ENCODE data around the gene MRPL10. TPM values are rescaled to one million over a fixed set of nuclear protein-coding genes. Genes with fewer than 3 reads are reported as not detected.

Gene MRPL10
- 10 to 100 TPM; 23.1 to 44.2 (median 28.6) TPM for total RNA-seq

GRCh38 chr17:47831003-47831933 lies at the start of gene MRPL10, which contains the start of gene LRRC46:
MRPL10 (minus strand) TSS chr17:47831541; CDS start chr17:47831511, 30 bp downstream.
LRRC46 (plus strand) TSS chr17:47831670; CDS start chr17:47831990, 320 bp downstream.
- DNase-seq (peak; percentile 95 to 96), ATAC-seq (ENCODE audit: low FRiP score in 2 of 2) (peak; percentile 94 to 98)
- H3K4me3 ChIP-seq, result peak within 1 kb of the TSS; percentile 72 to 92 (median 80)
- H3K4me1 ChIP-seq, result peaks cover 30 to 51% (median 36%) of the 10 kb centered on the region in 4 donors
- peak within 1 kb of the TSS; percentile 78 to 85 (median 84) for H3K27ac ChIP-seq
- TF ChIP-seq POLR2AphosphoS5 (IDR thresholded peaks at IDR 0.05), result peak; percentile 98 to 99
- peak in 1 of 6 experiments; percentile 44 for TF ChIP-seq CTCF (IDR thresholded peaks at IDR 0.05)
- peak in 1 of 4 donors; percentile 52 for TF ChIP-seq EP300 (IDR thresholded peaks at IDR 0.05)
- TF ChIP-seq POLR2A (IDR thresholded peaks at IDR 0.05), result peak in 3 of 4 donors; percentile 70 to 92 (median 70)
- peaks cover 8 to 34% (median 24%) of the 10 kb centered on the region in 4 donors for H3K36me3 ChIP-seq
- 0% methylated on average over 42 of the region's 42 CpGs for WGBS, 2 donors
- no peaks in the 10 kb centered on the region for H3K9me3 ChIP-seq
- no peaks in the 10 kb centered on the region for H3K27me3 ChIP-seq

GRCh38 chr17:47879776-47880454 lies 48.6 kb upstream of the MRPL10 start:
- Histone ChIP-seq H3K36me3 (no peaks in the 10 kb centered on the region), H3K9me3 (no peaks in the 10 kb centered on the region), H3K4me3 (no peak overlapping the region), H3K4me1 (peaks cover 22 to 47% (median 38%) of the 10 kb centered on the region in 4 donors), H3K27ac (no peak overlapping the region), H3K27me3 (no peaks in the 10 kb centered on the region)
- 86 to 87% methylated on average over 7 to 8 of the region's 8 CpGs for WGBS, 2 donors
- no peak for TF ChIP-seq POLR2AphosphoS5 (IDR thresholded peaks at IDR 0.05)
- no peak for TF ChIP-seq CTCF (IDR thresholded peaks at IDR 0.05)
- no peak for TF ChIP-seq POLR2A (IDR thresholded peaks at IDR 0.05)
- TF ChIP-seq EP300 (IDR thresholded peaks at IDR 0.05), result no peak
- DNase-seq (no peak), ATAC-seq (ENCODE audit: low FRiP score in 2 of 2) (no peak)

GRCh38 chr17:47879028-47879585 lies 47.8 kb upstream of the MRPL10 start:
- 59 to 62% methylated on average over 2 of the region's 2 CpGs for WGBS, 2 donors
- Histone ChIP-seq H3K36me3 (no peaks in the 10 kb centered on the region), H3K27ac (peak overlapping the region in 2 of 4 donors; percentile 38 to 48), H3K4me1 (peaks cover 15 to 38% (median 33%) of the 10 kb centered on the region in 4 donors), H3K4me3 (no peak overlapping the region), H3K27me3 (no peaks in the 10 kb centered on the region), H3K9me3 (no peaks in the 10 kb centered on the region)
- ATAC-seq (ENCODE audit: low FRiP score in 2 of 2), result no peak
- DNase-seq, result no peak
- no peak for TF ChIP-seq EP300 (IDR thresholded peaks at IDR 0.05)
- no peak for TF ChIP-seq CTCF (IDR thresholded peaks at IDR 0.05)
- TF ChIP-seq POLR2A (IDR thresholded peaks at IDR 0.05), result no peak
- no peak for TF ChIP-seq POLR2AphosphoS5 (IDR thresholded peaks at IDR 0.05)

GRCh38 chr17:47878203-47879027 lies 47.1 kb upstream of the MRPL10 start:
- Histone ChIP-seq H3K27me3 (no peaks in the 10 kb centered on the region), H3K9me3 (no peaks in the 10 kb centered on the region), H3K4me3 (no peak overlapping the region), H3K4me1 (peaks cover 12 to 32% (median 26%) of the 10 kb centered on the region in 4 donors), H3K27ac (peak overlapping the region in 2 of 4 donors; percentile 38 to 55), H3K36me3 (no peaks in the 10 kb centered on the region)
- 74 to 76% methylated on average over 10 of the region's 10 CpGs for WGBS, 2 donors
- DNase-seq, result no peak
- TF ChIP-seq POLR2A (IDR thresholded peaks at IDR 0.05) (no peak), EP300 (IDR thresholded peaks at IDR 0.05) (no peak), CTCF (IDR thresholded peaks at IDR 0.05) (no peak), POLR2AphosphoS5 (IDR thresholded peaks at IDR 0.05) (no peak)
- no peak for ATAC-seq (ENCODE audit: low FRiP score in 2 of 2)
